GM12878 (cell line): ENCODE results near the gene MDM4.

ENCODE experiments used
- BRCA1 ChIP-seq: IDR thresholded peaks from 2 replicates; pipeline ENCODE4 v1.6.1; 2011; ENCODE audit warnings: low read depth, low read length, improper control_type of control experiment
- CTCF ChIP-seq, 3 experiments: IDR thresholded peaks in 2 of 3; conservative IDR thresholded peaks in 1 of 3; 2 replicates each; pipeline ENCODE4 v1.5.1; 2011; ENCODE audit warnings: low read depth in 3 of 3, low read length in 3 of 3, mild to moderate bottlenecking in 3 of 3, control low read depth in 2 of 3, moderate library complexity in 2 of 3, inconsistent platforms in 1 of 3, mixed read lengths in 1 of 3; ENCODE audit not compliant: control insufficient read depth in 2 of 3, insufficient read depth in 1 of 3; ENCODE audit errors: extremely low read depth in 1 of 3
- EGR1 ChIP-seq, 2 experiments: IDR thresholded peaks; 1 replicate in 1 of 2; 2 replicates in 1 of 2; pipeline ENCODE4 v1.6.1; 2011 to 2012; ENCODE audit warnings: low read depth in 2 of 2, low read length in 2 of 2, borderline replicate concordance in 1 of 2, mild to moderate bottlenecking in 1 of 2, moderate library complexity in 1 of 2
- HDAC6 ChIP-seq: fragments of 200-600 bp; sonication (generic); IDR thresholded peaks from one replicate; pipeline ENCODE4 v1.8.0; 2017; ENCODE audit warnings: antibody characterized with exemption; ENCODE audit not compliant: unreplicated experiment
- TF ChIP-seq, protein P1 (sequence below): IDR thresholded peaks from 2 replicates; pipeline ENCODE4 v1.6.1; 2011; ENCODE audit warnings: borderline replicate concordance, low read depth, mild to moderate bottlenecking, moderate library complexity, low read length; ENCODE audit not compliant: insufficient read depth, poor library complexity, severe bottlenecking

- TF ChIP-seq CTCF (IDR thresholded peaks at IDR 0.05 in 2 of 3, conservative IDR thresholded peaks at IDR 0.05 in 1 of 3; ENCODE audit: control insufficient read depth in 2 of 3, extremely low read depth in 1 of 3, insufficient read depth in 1 of 3, low read depth in 3 of 3, low read length in 3 of 3) (no peak), BRCA1 (no peak), EGR1 (IDR thresholded peaks at IDR 0.05; ENCODE audit: borderline replicate concordance in 1 of 2, low read depth in 2 of 2, low read length in 2 of 2) (no peak), HDAC6 (no peak)
- TF ChIP-seq, protein P1, sequence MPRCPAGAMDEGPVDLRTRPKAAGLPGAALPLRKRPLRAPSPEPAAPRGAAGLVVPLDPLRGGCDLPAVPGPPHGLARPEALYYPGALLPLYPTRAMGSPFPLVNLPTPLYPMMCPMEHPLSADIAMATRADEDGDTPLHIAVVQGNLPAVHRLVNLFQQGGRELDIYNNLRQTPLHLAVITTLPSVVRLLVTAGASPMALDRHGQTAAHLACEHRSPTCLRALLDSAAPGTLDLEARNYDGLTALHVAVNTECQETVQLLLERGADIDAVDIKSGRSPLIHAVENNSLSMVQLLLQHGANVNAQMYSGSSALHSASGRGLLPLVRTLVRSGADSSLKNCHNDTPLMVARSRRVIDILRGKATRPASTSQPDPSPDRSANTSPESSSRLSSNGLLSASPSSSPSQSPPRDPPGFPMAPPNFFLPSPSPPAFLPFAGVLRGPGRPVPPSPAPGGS, result no peak
Measured at GRCh38 chr1:204528677-204529076, 12.5 kb downstream of the MDM4 start.
